K562 (cell line): Measurements from ENCODE around the gene DYNLT4. TPM values are rescaled to one million over a fixed set of nuclear protein-coding genes. Genes with fewer than 3 reads are reported as not detected.

Experiments used
- ARNT ChIP-seq, 2 experiments: fragments of 450-650 bp; IDR thresholded peaks; 2 replicates each; pipeline ENCODE4 v1.6.1; 2016; ENCODE audit warnings: mild to moderate bottlenecking in 1 of 2
- ATF7 ChIP-seq: fragments of 450-650 bp; IDR thresholded peaks from 2 replicates; pipeline ENCODE4 v1.7.1; 2014; ENCODE audit warnings: mild to moderate bottlenecking, moderate library complexity
- CCAR2 ChIP-seq: fragments of 200-400 bp; formaldehyde crosslinking; IDR thresholded peaks from 2 replicates; pipeline ENCODE4 v1.6.1; 2017; ENCODE audit warnings: mild to moderate bottlenecking, low read depth, low read length
- CCNT2 ChIP-seq: IDR thresholded peaks from 2 replicates; pipeline ENCODE4 v1.6.1; 2011; ENCODE audit warnings: borderline replicate concordance, low read depth, mild to moderate bottlenecking, moderate library complexity, mixed read lengths, low read length; ENCODE audit not compliant: insufficient read length; ENCODE audit errors: extremely low read depth
- E2F8 ChIP-seq: fragments of 450-650 bp; IDR thresholded peaks from 2 replicates; pipeline ENCODE4 v1.7.1; 2018; ENCODE audit warnings: mild to moderate bottlenecking, low read depth; ENCODE audit not compliant: partially characterized antibody
- HNRNPLL ChIP-seq: fragments of 200-400 bp; formaldehyde crosslinking; IDR thresholded peaks from 2 replicates; pipeline ENCODE4 v1.6.1; 2017; ENCODE audit warnings: low read length, low read depth, mild to moderate bottlenecking; ENCODE audit not compliant: poor library complexity, severe bottlenecking
- L3MBTL2 ChIP-seq: fragments of 450-650 bp; IDR thresholded peaks from 2 replicates; pipeline ENCODE4 v1.6.1; 2016; ENCODE audit warnings: mild to moderate bottlenecking, moderate library complexity
- MLLT1 ChIP-seq, 2 experiments: fragments of 450-650 bp; IDR thresholded peaks; 2 replicates each; pipeline ENCODE4 v1.6.1; 2016
- OTX1 ChIP-seq: fragments of 450-650 bp; formaldehyde crosslinking; IDR thresholded peaks from 2 replicates; pipeline ENCODE4 v1.4.0; 2022; ENCODE audit warnings: mild to moderate bottlenecking
- PHTF2 ChIP-seq: fragments of 250-450 bp; sonication (Bioruptor Pico); IDR thresholded peaks from 2 replicates; pipeline ENCODE4 v1.5.0; 2021; ENCODE audit warnings: mild to moderate bottlenecking
- POLR2H ChIP-seq: IDR thresholded peaks from 2 replicates; pipeline ENCODE4 v1.6.1; 2016; ENCODE audit warnings: missing genetic modification characterization, low read depth, mild to moderate bottlenecking, control low read depth, missing compliant biosample characterization, moderate library complexity
- PREB ChIP-seq: sonication (generic); formaldehyde crosslinking; IDR thresholded peaks from 2 replicates; pipeline ENCODE4 v1.8.1; 2023; ENCODE audit warnings: mild to moderate bottlenecking, missing genetic modification reagents
- RFX5 ChIP-seq: IDR thresholded peaks from 2 replicates; pipeline ENCODE4 v1.6.1; 2011; ENCODE audit warnings: low read depth, mild to moderate bottlenecking, improper control_type of control experiment, low read length
- SP2 ChIP-seq: IDR thresholded peaks from 2 replicates; pipeline ENCODE4 v1.6.1; 2011; ENCODE audit warnings: mild to moderate bottlenecking, low read depth, low read length, moderate library complexity; ENCODE audit not compliant: poor library complexity, severe bottlenecking; ENCODE audit errors: extremely low read depth
- TAF1 ChIP-seq: IDR thresholded peaks from 2 replicates; pipeline ENCODE4 v1.6.1; 2011; ENCODE audit warnings: mild to moderate bottlenecking, low read length, moderate library complexity; ENCODE audit not compliant: insufficient read depth, control insufficient read depth, severe bottlenecking; ENCODE audit errors: extremely low read depth
- TCFL5 ChIP-seq: fragments of 250-450 bp; sonication (Bioruptor Pico); conservative IDR thresholded peaks from 2 replicates; pipeline ENCODE4 v1.6.1; 2021; ENCODE audit warnings: mild to moderate bottlenecking, moderate library complexity, matching md5 sums
- ZFP30 ChIP-seq: fragments of 250-450 bp; sonication (Bioruptor Pico); IDR thresholded peaks from 2 replicates; pipeline ENCODE4 v1.8.0; 2022; ENCODE audit warnings: moderate library complexity, mild to moderate bottlenecking, inconsistent platforms, borderline replicate concordance
- ZFX ChIP-seq: sonication (generic); formaldehyde crosslinking; IDR thresholded peaks from 2 replicates; pipeline ENCODE4 v1.8.0; 2022; ENCODE audit warnings: mild to moderate bottlenecking, missing genetic modification reagents, moderate library complexity
- ZNF197 ChIP-seq: fragments of 200-800 bp; sonication (Bioruptor generic); IDR thresholded peaks from 2 replicates; pipeline ENCODE4 v1.6.1; 2016; ENCODE audit warnings: low read depth, missing genetic modification characterization, missing compliant biosample characterization
- ZNF224 ChIP-seq: sonication (generic); formaldehyde crosslinking; IDR thresholded peaks from 2 replicates; pipeline ENCODE4 v1.8.0; 2022; ENCODE audit warnings: mild to moderate bottlenecking, missing genetic modification reagents
- ZNF239 ChIP-seq: fragments of 250-450 bp; sonication (Bioruptor Pico); IDR thresholded peaks from 2 replicates; pipeline ENCODE4 v1.4.0; 2020; ENCODE audit warnings: mild to moderate bottlenecking
- ZNF253 ChIP-seq: fragments of 250-450 bp; sonication (Bioruptor Pico); conservative IDR thresholded peaks from 2 replicates; pipeline ENCODE4 v1.6.1; 2021; ENCODE audit warnings: mild to moderate bottlenecking
- ZNF384 ChIP-seq: IDR thresholded peaks from 2 replicates; pipeline ENCODE4 v1.6.1; 2012; ENCODE audit warnings: low read depth, low read length, improper control_type of control experiment
- polyA plus RNA-seq, 8 experiments: library from polyadenylated mRNA; depleted of rRNA in 4 of 8; stranded (reverse) in 5 of 8; unstranded in 3 of 8; fragments of >200 nt; fragmentation: Nextera tagmentation in 2 of 8; fragmentation: Illumina TruSeq in 1 of 8; extraction: Ambion mirVana in 2 of 8; extraction: Trizol in 1 of 8; gene quantifications; 2 replicates each; pipeline versions ENCODE4 v1.2.1 to v1.2.3, GENCODE V29; 2011 to 2014; ENCODE audit warnings: inconsistent platforms in 1 of 8, missing spikeins in 1 of 8
- total RNA-seq, 7 experiments: library from RNA; depleted of rRNA in 6 of 7; stranded (reverse); fragments of >200 nt in 6 of 7; fragmentation: Illumina TruSeq in 2 of 7; extraction: Trizol in 2 of 7; gene quantifications; 2 replicates each; pipeline versions ENCODE4 v1.2.1 to v1.2.3, GENCODE V29; 2011 to 2021; ENCODE audit warnings: low replicate concordance in 1 of 7

Gene DYNLT4
- total and polyA plus RNA-seq, 9 of the 15 experiments (the other 6 are each of a cell fraction or from before 2014, with no cell fraction given): 0.29 to 0.73 TPM; not detected in 7

GRCh38 chr1:44799770-44800584 is 7.2 kb downstream of the DYNLT4 start, which contains the start of gene PLK3 (continued):
- TF ChIP-seq ZNF384 (peak; percentile 61; the same call in 1 of the 2 replicates), RFX5 (no peak), TAF1 (peak; percentile 90), ATF7 (peak; percentile 95), POLR2H (tag) (peak; percentile 92), TCFL5 (CRISPR knock-in tag) (no peak; the same call in 1 of the 2 replicates), L3MBTL2 (peak; percentile 97), ZNF253 (CRISPR knock-in tag) (no peak), PHTF2 (CRISPR knock-in tag) (no peak), ZFP30 (CRISPR knock-in tag) (no peak), OTX1 (CRISPR knock-in tag) (0 out of 2 replicates have a peak, but pooled peaks have one; percentile 86), ZNF224 (CRISPR knock-in tag) (no peak), ARNT (IDR thresholded peaks at IDR 0.05) (peak in 1 of 2 experiments; percentile 24; a peak in 1 of 4 replicates), MLLT1 (IDR thresholded peaks at IDR 0.05) (peak in 1 of 2 experiments; percentile 41; a peak in 1 of 4 replicates), PREB (no peak), ZNF197 (CRISPR knock-in tag) (no peak; the same call in 1 of the 2 replicates), CCAR2 (no peak), ZFX (CRISPR knock-in tag) (peak; percentile 94), HNRNPLL (peak; percentile 17), SP2 (no peak), CCNT2 (peak; percentile 93), ZNF239 (CRISPR knock-in tag) (peak; percentile 45; the same call in 1 of the 2 replicates), E2F8 (peak; percentile 57)
